Placental pericyte (primary cell): ENCODE data around the gene TREH. TPM values are rescaled to one million over a fixed set of nuclear protein-coding genes. Genes with fewer than 3 reads are reported as not detected.

Experiments used
- small RNA-seq: library from RNA; depleted of rRNA; stranded (forward); fragments of <200 nt; gene quantifications from one replicate; pipeline ENCODE3, GENCODE V24; 2012; ENCODE audit warnings: low replicate concordance
- total RNA-seq: library from RNA; depleted of rRNA; stranded (reverse); fragments of >200 nt; gene quantifications from 2 replicates; pipeline ENCODE4 v1.2.3, GENCODE V29; 2012

Gene TREH
- total RNA-seq, result not detected in 2 replicates

GRCh38 chr11:118679483-118679882, at the start of gene TREH:
Gene TREH (minus strand): TSS chr11:118679650. CDS start chr11:118679627, 23 bp downstream.

GRCh38 chr11:118607401-118608359, 71.8 kb downstream of the TREH start, which contains the start of gene PHLDB1:
Gene PHLDB1 (plus strand): TSS chr11:118607615. CDS start chr11:118613837, 6,222 bp downstream.

Small RNA genes within 50 kb of the gene (small RNA-seq; reads per million reads assigned to genes)
- gene RNU6-376P, result not detected

Other genes with a start within 250 kb of the TREH start
- 39.0 and 46.8 TPM in 2 replicates for gene KMT2A, start 243.2 kb downstream of the TREH start, total RNA-seq
- gene TTC36, start 152.2 kb downstream of the TREH start, total RNA-seq, result 0.22 and 0.86 TPM in 2 replicates
- 8.1 and 13.5 TPM in 2 replicates for gene TMEM25, start 148.5 kb downstream of the TREH start, total RNA-seq
- 25.9 and 26.7 TPM in 2 replicates for gene IFT46, start 113.7 kb downstream of the TREH start, total RNA-seq
- 193 and 271 TPM in 2 replicates for gene ARCN1, start 107.2 kb downstream of the TREH start, total RNA-seq
- 79.9 and 272 TPM in 2 replicates for gene PHLDB1, start 72.0 kb downstream of the TREH start, total RNA-seq
- gene DDX6, start 111.5 kb upstream of the TREH start, total RNA-seq, result 73.3 and 145 TPM in 2 replicates
- gene CXCR5, start 204.2 kb upstream of the TREH start, total RNA-seq, result not detected in 2 replicates
- gene BCL9L, start 246.3 kb upstream of the TREH start, total RNA-seq, result 29.2 and 30.4 TPM in 2 replicates